Panc1 (cell line): ENCODE measurements around the gene GNAT2. TPM values are rescaled to one million over a fixed set of nuclear protein-coding genes. Genes with fewer than 3 reads are reported as not detected.

Source experiments
- ATAC-seq: fragments of 200-7000 bp; cut with Tn5 transposase; 2 replicates; pipeline ENCODE4 v1.9.1; 2020; ENCODE audit warnings: mild to moderate bottlenecking, moderate library complexity
- BruUV-seq: library from RNA; stranded (reverse); fragments of 400-500 nt; replicated peaks from 2 replicates; lab custom pipeline; 2021; lab: Mats Ljungman, UMichigan
- CTCF ChIA-PET: fragments of 300-600 bp; sonication (Branson Sonifier 250); formaldehyde crosslinking; loops from one replicate; lab custom pipeline; 2022; ENCODE audit warnings: antibody characterized with exemption; lab: Charles Lee
- POLR2A ChIA-PET: fragments of 300-600 bp; sonication (Branson Sonifier 250); formaldehyde crosslinking; loops from one replicate; lab custom pipeline; 2022; ENCODE audit warnings: antibody characterized with exemption; lab: Charles Lee
- DNase-seq: peaks from one replicate; pipeline ENCODE4 v3.0.0-alpha.2; 2010; ENCODE audit warnings: low read depth, low spot score
- H3K27ac ChIP-seq: 2 replicates; pipeline ENCODE4 v1.5.1; 2011; ENCODE audit warnings: mild to moderate bottlenecking, low read length, inconsistent platforms
- H3K27me3 ChIP-seq: fragments of 200-500 bp; sonication (Bioruptor generic); 2 replicates; pipeline ENCODE4 v1.6.0; 2014; ENCODE audit warnings: low read length, inconsistent platforms; ENCODE audit not compliant: control insufficient read depth, insufficient read depth
- H3K36me3 ChIP-seq: fragments of 200-500 bp; sonication (Bioruptor generic); 2 replicates; pipeline ENCODE4 v1.5.1; 2014; ENCODE audit warnings: inconsistent platforms, mild to moderate bottlenecking, low read length, moderate library complexity; ENCODE audit not compliant: control insufficient read depth, insufficient read depth
- H3K4me1 ChIP-seq: 2 replicates; pipeline ENCODE4 v1.5.1; 2011; ENCODE audit warnings: inconsistent platforms, mild to moderate bottlenecking, low read length, moderate library complexity; ENCODE audit not compliant: control insufficient read depth, insufficient read depth
- H3K4me3 ChIP-seq, 2 experiments: 2 replicates each; pipeline ENCODE4 v1.5.1; 2011 to 2012; ENCODE audit warnings: low read depth in 2 of 2, low read length in 2 of 2, mild to moderate bottlenecking in 2 of 2, inconsistent platforms in 1 of 2, moderate library complexity in 1 of 2
- H3K9me3 ChIP-seq: fragments of 200-500 bp; sonication (Bioruptor generic); 2 replicates; pipeline ENCODE4 v1.5.1; 2014; ENCODE audit warnings: low read depth, mild to moderate bottlenecking, inconsistent platforms, low read length, moderate library complexity; ENCODE audit not compliant: control insufficient read depth, insufficient read depth
- CTCF ChIP-seq: fragments of 450-650 bp; IDR thresholded peaks from 2 replicates; pipeline ENCODE4 v1.5.1; 2017; ENCODE audit warnings: mild to moderate bottlenecking
- POLR2AphosphoS5 ChIP-seq: IDR thresholded peaks from 2 replicates; pipeline ENCODE4 v1.6.1; 2012; ENCODE audit warnings: mild to moderate bottlenecking, low read depth, low read length, moderate library complexity
- SIN3A ChIP-seq: IDR thresholded peaks from 2 replicates; pipeline ENCODE4 v1.6.1; 2012; ENCODE audit warnings: low read depth, mild to moderate bottlenecking, low read length, moderate library complexity, borderline replicate concordance; ENCODE audit not compliant: insufficient read depth
- TCF7L2 ChIP-seq: IDR thresholded peaks from 2 replicates; pipeline ENCODE4 v1.6.1; 2011; ENCODE audit warnings: mild to moderate bottlenecking, low read depth, low read length, inconsistent platforms
- in situ Hi-C: cut with HindIII; loops from 2 replicates; pipeline ENCODE4 v1.10.0; 2016; ENCODE audit warnings: low sequenced_read_pairs, low pct_unique_long_range_greater_than_20kb
- intact Hi-C: fragments of 100-400 bp; cut with micrococcal nuclease; formaldehyde crosslinking; loops from one replicate; pipeline ENCODE4 v1.10.0; 2022; ENCODE audit not compliant: unreplicated experiment
- total RNA-seq: library from RNA; stranded (reverse); gene quantifications from one replicate; pipeline ENCODE4 v1.2.1, GENCODE V29; 2021; ENCODE audit not compliant: unreplicated experiment
- TF ChIP-seq, protein P1 (sequence below), 2 experiments: IDR thresholded peaks; 2 replicates each; pipeline ENCODE4 v1.6.1; 2011 to 2012; ENCODE audit warnings: low read depth in 2 of 2, control low read depth in 1 of 2, low read length in 1 of 2, mild to moderate bottlenecking in 1 of 2, moderate library complexity in 1 of 2; ENCODE audit not compliant: insufficient read depth in 1 of 2

GNAT2 gene
- total RNA-seq, 1 experiment from 2014 or later: 0.44 TPM

GRCh38 chr1:109659145-109659544 is 39.7 kb upstream of the GNAT2 start:
- Histone ChIP-seq H3K4me3 (no peak overlapping the region), H3K9me3 (no peaks in the 10 kb centered on the region), H3K36me3 (no peaks in the 10 kb centered on the region; the same call in 1 of the 2 replicates), H3K27ac (no peak overlapping the region), H3K4me1 (no peaks in the 10 kb centered on the region; the same call in 1 of the 2 replicates), H3K27me3 (no peaks in the 10 kb centered on the region)
- ATAC-seq (no peak), DNase-seq (no peak)
- intact Hi-C loops (no loop called here), in situ Hi-C loops (no loop called here)
- ChIA-PET POLR2A (no interaction called here), CTCF (no interaction called here)
- TF ChIP-seq, protein P1, sequence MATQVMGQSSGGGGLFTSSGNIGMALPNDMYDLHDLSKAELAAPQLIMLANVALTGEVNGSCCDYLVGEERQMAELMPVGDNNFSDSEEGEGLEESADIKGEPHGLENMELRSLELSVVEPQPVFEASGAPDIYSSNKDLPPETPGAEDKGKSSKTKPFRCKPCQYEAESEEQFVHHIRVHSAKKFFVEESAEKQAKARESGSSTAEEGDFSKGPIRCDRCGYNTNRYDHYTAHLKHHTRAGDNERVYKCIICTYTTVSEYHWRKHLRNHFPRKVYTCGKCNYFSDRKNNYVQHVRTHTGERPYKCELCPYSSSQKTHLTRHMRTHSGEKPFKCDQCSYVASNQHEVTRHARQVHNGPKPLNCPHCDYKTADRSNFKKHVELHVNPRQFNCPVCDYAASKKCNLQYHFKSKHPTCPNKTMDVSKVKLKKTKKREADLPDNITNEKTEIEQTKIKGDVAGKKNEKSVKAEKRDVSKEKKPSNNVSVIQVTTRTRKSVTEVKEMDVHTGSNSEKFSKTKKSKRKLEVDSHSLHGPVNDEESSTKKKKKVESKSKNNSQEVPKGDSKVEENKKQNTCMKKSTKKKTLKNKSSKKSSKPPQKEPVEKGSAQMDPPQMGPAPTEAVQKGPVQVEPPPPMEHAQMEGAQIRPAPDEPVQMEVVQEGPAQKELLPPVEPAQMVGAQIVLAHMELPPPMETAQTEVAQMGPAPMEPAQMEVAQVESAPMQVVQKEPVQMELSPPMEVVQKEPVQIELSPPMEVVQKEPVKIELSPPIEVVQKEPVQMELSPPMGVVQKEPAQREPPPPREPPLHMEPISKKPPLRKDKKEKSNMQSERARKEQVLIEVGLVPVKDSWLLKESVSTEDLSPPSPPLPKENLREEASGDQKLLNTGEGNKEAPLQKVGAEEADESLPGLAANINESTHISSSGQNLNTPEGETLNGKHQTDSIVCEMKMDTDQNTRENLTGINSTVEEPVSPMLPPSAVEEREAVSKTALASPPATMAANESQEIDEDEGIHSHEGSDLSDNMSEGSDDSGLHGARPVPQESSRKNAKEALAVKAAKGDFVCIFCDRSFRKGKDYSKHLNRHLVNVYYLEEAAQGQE (IDR thresholded peaks at IDR 0.05; ENCODE audit: insufficient read depth in 1 of 2, low read depth in 2 of 2, low read length in 1 of 2): no peak
- TF ChIP-seq SIN3A: no peak
- TF ChIP-seq TCF7L2: no peak
- no peak for TF ChIP-seq CTCF
- TF ChIP-seq POLR2AphosphoS5: no peak
- BruUV-seq: no TSS peak

DNA sequence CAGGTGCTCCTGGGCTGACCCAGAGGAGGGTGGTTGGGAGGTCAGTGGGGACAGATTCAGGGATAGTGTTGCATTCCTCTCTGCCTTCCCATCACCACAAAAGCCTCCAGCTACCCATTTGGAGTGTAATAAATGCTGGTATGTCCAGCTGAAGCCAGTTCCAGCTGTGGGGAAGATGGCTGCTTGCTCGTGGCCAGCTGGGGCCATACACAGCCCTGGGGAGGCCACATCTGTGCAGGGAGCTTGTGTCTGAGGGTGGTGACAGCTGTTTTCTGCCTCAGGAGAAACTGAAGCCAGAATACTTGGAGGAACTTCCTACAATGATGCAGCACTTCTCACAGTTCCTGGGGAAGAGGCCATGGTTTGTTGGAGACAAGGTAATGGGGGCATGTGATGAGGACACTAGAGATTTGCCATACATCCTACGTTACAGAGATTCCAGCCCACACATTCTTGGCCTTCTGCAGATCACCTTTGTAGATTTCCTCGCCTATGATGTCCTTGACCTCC is 39.2 kb upstream of the GNAT2 start:
- Histone ChIP-seq H3K36me3 (no peaks in the 10 kb centered on the region; the same call in 1 of the 2 replicates), H3K4me3 (no peak overlapping the region), H3K9me3 (no peaks in the 10 kb centered on the region), H3K27me3 (no peaks in the 10 kb centered on the region), H3K4me1 (no peaks in the 10 kb centered on the region; the same call in 1 of the 2 replicates), H3K27ac (no peak overlapping the region)
- TF ChIP-seq TCF7L2: no peak
- TF ChIP-seq SIN3A: no peak
- TF ChIP-seq, protein P1 (IDR thresholded peaks at IDR 0.05; ENCODE audit: insufficient read depth in 1 of 2, low read depth in 2 of 2, low read length in 1 of 2): no peak
- TF ChIP-seq CTCF: no peak
- no peak for TF ChIP-seq POLR2AphosphoS5
- CTCF ChIA-PET: no interaction called here
- in situ Hi-C loops (no loop called here), intact Hi-C loops (no loop called here)
- ATAC-seq: no peak
- no peak for DNase-seq
- POLR2A ChIA-PET: no interaction called here
- BruUV-seq: no TSS peak
